H9 (cell line): ENCODE measurements around the gene GRID1. TPM values are rescaled to one million over a fixed set of nuclear protein-coding genes. Genes with fewer than 3 reads are reported as not detected.

Experiments
- DNase-seq: peaks from one replicate; pipeline ENCODE4 v3.0.0-alpha.2; 2017
- H2AFZ ChIP-seq: one replicate; pipeline ENCODE4 v1.6.1; 2013; ENCODE audit warnings: mild to moderate bottlenecking, low read length, control low read depth, moderate library complexity
- H2AK5ac ChIP-seq: 2 replicates; pipeline ENCODE4 v1.6.1; 2013; ENCODE audit warnings: low read length, control low read depth, mixed read lengths; ENCODE audit not compliant: insufficient read length
- H2BK120ac ChIP-seq: one replicate; pipeline ENCODE4 v1.6.1; 2013; ENCODE audit warnings: low read depth, mild to moderate bottlenecking, low read length, control low read depth, inconsistent platforms; ENCODE audit not compliant: poor library complexity, severe bottlenecking
- H2BK12ac ChIP-seq: 2 replicates; pipeline ENCODE4 v1.6.1; 2013; ENCODE audit warnings: low read length, control low read depth, mixed read lengths, low read depth; ENCODE audit not compliant: insufficient read length
- H2BK15ac ChIP-seq: 2 replicates; pipeline ENCODE4 v1.6.1; 2013; ENCODE audit warnings: low read depth, low read length, control low read depth
- H2BK20ac ChIP-seq: one replicate; pipeline ENCODE4 v1.6.1; 2013; ENCODE audit warnings: low read depth, mild to moderate bottlenecking, low read length, control low read depth, inconsistent platforms; ENCODE audit not compliant: poor library complexity, severe bottlenecking
- H2BK5ac ChIP-seq: 2 replicates; pipeline ENCODE4 v1.6.1; 2013; ENCODE audit warnings: low read length, control low read depth, mixed read lengths; ENCODE audit not compliant: insufficient read length
- H3K14ac ChIP-seq: 2 replicates; pipeline ENCODE4 v1.6.1; 2013; ENCODE audit warnings: low read length, control low read depth; ENCODE audit not compliant: insufficient read depth
- H3K18ac ChIP-seq: 2 replicates; pipeline ENCODE4 v1.6.1; 2013; ENCODE audit warnings: low read depth, mild to moderate bottlenecking, mixed read lengths, low read length, control low read depth; ENCODE audit not compliant: insufficient read length
- H3K23ac ChIP-seq: 2 replicates; pipeline ENCODE4 v1.6.1; 2013; ENCODE audit warnings: low read length, control low read depth, mixed read lengths, low read depth; ENCODE audit not compliant: insufficient read length
- H3K23me2 ChIP-seq: 2 replicates; pipeline ENCODE4 v1.6.1; 2013; ENCODE audit warnings: low read depth, mild to moderate bottlenecking, mixed read lengths, low read length, control low read depth; ENCODE audit not compliant: insufficient read length, poor library complexity, severe bottlenecking
- H3K27ac ChIP-seq: 2 replicates; pipeline ENCODE4 v1.5.1; 2013; ENCODE audit warnings: low read length, control low read depth, mixed read lengths, low read depth; ENCODE audit not compliant: insufficient read length
- H3K27me3 ChIP-seq: 2 replicates; pipeline ENCODE4 v1.6.1; 2013; ENCODE audit warnings: low read length, control low read depth, inconsistent platforms; ENCODE audit not compliant: insufficient read depth
- H3K4ac ChIP-seq: 2 replicates; pipeline ENCODE4 v1.6.1; 2013; ENCODE audit warnings: low read depth, mild to moderate bottlenecking, control low read depth, inconsistent platforms, low read length, moderate library complexity
- H3K4me1 ChIP-seq: 2 replicates; pipeline ENCODE4 v1.6.1; 2013; ENCODE audit warnings: low read length, control low read depth, inconsistent platforms; ENCODE audit not compliant: insufficient read depth
- H3K4me2 ChIP-seq: 2 replicates; pipeline ENCODE4 v1.6.1; 2013; ENCODE audit warnings: low read length, control low read depth, mixed read lengths; ENCODE audit not compliant: insufficient read length, insufficient read depth
- H3K56ac ChIP-seq: 2 replicates; pipeline ENCODE4 v1.6.1; 2013; ENCODE audit warnings: low read depth, mild to moderate bottlenecking, mixed read lengths, low read length, control low read depth; ENCODE audit not compliant: insufficient read length
- H3K79me1 ChIP-seq: 2 replicates; pipeline ENCODE4 v1.6.1; 2013; ENCODE audit warnings: low read depth, mild to moderate bottlenecking, moderate library complexity, low read length, control low read depth, inconsistent platforms; ENCODE audit not compliant: insufficient read depth, poor library complexity, severe bottlenecking
- H3K79me2 ChIP-seq: 2 replicates; pipeline ENCODE4 v1.6.1; 2013; ENCODE audit warnings: low read length, control low read depth, inconsistent platforms; ENCODE audit not compliant: insufficient read depth
- H3K9ac ChIP-seq: 2 replicates; pipeline ENCODE4 v1.6.1; 2013; ENCODE audit warnings: low read length, control low read depth, mixed read lengths; ENCODE audit not compliant: insufficient read length; ENCODE audit errors: extremely low read depth
- H3K9me3 ChIP-seq: one replicate; pipeline ENCODE4 v1.6.1; 2013; ENCODE audit warnings: low read depth, low read length, inconsistent platforms; ENCODE audit not compliant: control insufficient read depth
- H3T11ph ChIP-seq: one replicate; pipeline ENCODE4 v1.6.1; 2013; ENCODE audit warnings: mild to moderate bottlenecking, low read length, control low read depth, inconsistent platforms
- H4K20me1 ChIP-seq: one replicate; pipeline ENCODE4 v1.6.1; 2013; ENCODE audit not compliant: control insufficient read depth, insufficient read length, insufficient read depth
- H4K5ac ChIP-seq: 2 replicates; pipeline ENCODE4 v1.6.1; 2013; ENCODE audit warnings: low read depth, mild to moderate bottlenecking, mixed read lengths, low read length, control low read depth; ENCODE audit not compliant: insufficient read length
- H4K8ac ChIP-seq: replicated peaks from 2 replicates; pipeline ENCODE4 v1.6.1; 2013; ENCODE audit warnings: low read length, control low read depth, mixed read lengths, low read depth; ENCODE audit not compliant: insufficient read length
- H4K91ac ChIP-seq: 2 replicates; pipeline ENCODE4 v1.6.1; 2013; ENCODE audit warnings: low read depth, mild to moderate bottlenecking, moderate library complexity, mixed read lengths, low read length, control low read depth; ENCODE audit not compliant: insufficient read length
- H3K27ac Mint-ChIP-seq, 3 experiments: 2 replicates in 2 of 3; 3 replicates in 1 of 3; pipeline ENCODE4 v1.8.0; 2020 to 2021; ENCODE audit warnings: mixed read lengths in 3 of 3, mild to moderate bottlenecking in 1 of 3, moderate library complexity in 1 of 3
- H3K27me3 Mint-ChIP-seq: 2 replicates; pipeline ENCODE4 v1.8.0; 2021; ENCODE audit warnings: low read depth, mild to moderate bottlenecking, moderate library complexity, mixed read lengths
- H3K36me3 Mint-ChIP-seq, 3 experiments: 2 replicates in 2 of 3; 3 replicates in 1 of 3; pipeline ENCODE4 v1.8.0; 2020 to 2021; ENCODE audit warnings: low read depth in 3 of 3, mixed read lengths in 3 of 3; ENCODE audit not compliant: insufficient read depth in 1 of 3
- H3K4me1 Mint-ChIP-seq, 2 experiments: 2 replicates each; pipeline ENCODE4 v1.8.0; 2020; ENCODE audit warnings: mixed read lengths in 2 of 2
- H3K4me3 Mint-ChIP-seq, 2 experiments: 2 replicates in 1 of 2; 3 replicates in 1 of 2; pipeline ENCODE4 v1.8.0; 2020 to 2021; ENCODE audit warnings: mild to moderate bottlenecking in 2 of 2, mixed read lengths in 2 of 2, moderate library complexity in 1 of 2
- H3K9me3 Mint-ChIP-seq, 2 experiments: 2 replicates in 1 of 2; 3 replicates in 1 of 2; pipeline ENCODE4 v1.8.0; 2020; ENCODE audit warnings: mild to moderate bottlenecking in 2 of 2, mixed read lengths in 2 of 2, moderate library complexity in 1 of 2
- WGBS: extraction: QIAGEN DNeasy Blood & Tissue Kit; methylation state at CpG from one replicate; pipeline ENCODE4 v1.1.7; 2013; ENCODE audit warnings: missing lambda C conversion rate, low lambda C conversion rate, mixed read lengths; ENCODE audit not compliant: insufficient read length; ENCODE audit errors: extremely low coverage; 5-methylcytosine and 5-hydroxymethylcytosine counted together
- total RNA-seq: library from RNA; stranded (reverse); gene quantifications from 2 replicates; pipeline ENCODE4 v1.2.1, GENCODE V29; 2021
- TF ChIP-seq, protein P1 (sequence below): fragments of 200-600 bp; sonication (generic); conservative IDR thresholded peaks from 3 replicates; pipeline ENCODE4 v1.8.0; 2021; ENCODE audit warnings: antibody characterized with exemption, mild to moderate bottlenecking

Gene GRID1
- total RNA-seq, 1 experiment from 2014 or later, result 0.35 TPM

DNA sequence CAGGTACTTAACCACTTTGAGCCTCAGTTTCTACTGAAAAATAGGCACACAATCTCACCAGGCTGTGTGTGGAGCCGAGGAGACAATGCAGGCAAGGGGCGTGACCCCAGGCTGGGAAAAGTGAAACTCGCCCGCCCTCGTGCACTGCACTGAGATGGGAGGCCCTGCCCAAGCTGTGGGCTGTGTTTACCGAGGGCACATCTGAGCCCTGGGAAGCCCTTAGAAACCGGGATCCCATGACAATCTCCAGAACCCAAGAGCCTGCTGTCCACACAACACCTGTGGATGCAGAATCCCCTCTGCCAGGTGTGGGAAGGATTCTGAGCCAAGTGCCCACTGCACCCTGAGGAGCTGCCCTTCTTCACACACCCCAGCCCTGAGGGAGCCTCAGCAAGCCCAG lies 198.3 kb downstream of the GRID1 start:
- no peak overlapping the region for H4K91ac ChIP-seq
- Mint-ChIP-seq H3K36me3 (no peaks in the 10 kb centered on the region), H3K4me1 (peaks cover 0 to 5% of the 10 kb centered on the region in 2 experiments; a peak in 1 of 4 replicates), H3K27me3 (no peaks in the 10 kb centered on the region; the same call in 1 of the 2 replicates), H3K4me3 (no peak overlapping the region), H3K9me3 (no peaks in the 10 kb centered on the region), H3K27ac (no peak overlapping the region)
- no peaks in the 10 kb centered on the region for H3K9me3 ChIP-seq
- no peaks in the 10 kb centered on the region for H3K23me2 ChIP-seq
- no peaks in the 10 kb centered on the region for H3K4me1 ChIP-seq
- H3K9ac ChIP-seq, result no peak overlapping the region
- TF ChIP-seq, protein P1, sequence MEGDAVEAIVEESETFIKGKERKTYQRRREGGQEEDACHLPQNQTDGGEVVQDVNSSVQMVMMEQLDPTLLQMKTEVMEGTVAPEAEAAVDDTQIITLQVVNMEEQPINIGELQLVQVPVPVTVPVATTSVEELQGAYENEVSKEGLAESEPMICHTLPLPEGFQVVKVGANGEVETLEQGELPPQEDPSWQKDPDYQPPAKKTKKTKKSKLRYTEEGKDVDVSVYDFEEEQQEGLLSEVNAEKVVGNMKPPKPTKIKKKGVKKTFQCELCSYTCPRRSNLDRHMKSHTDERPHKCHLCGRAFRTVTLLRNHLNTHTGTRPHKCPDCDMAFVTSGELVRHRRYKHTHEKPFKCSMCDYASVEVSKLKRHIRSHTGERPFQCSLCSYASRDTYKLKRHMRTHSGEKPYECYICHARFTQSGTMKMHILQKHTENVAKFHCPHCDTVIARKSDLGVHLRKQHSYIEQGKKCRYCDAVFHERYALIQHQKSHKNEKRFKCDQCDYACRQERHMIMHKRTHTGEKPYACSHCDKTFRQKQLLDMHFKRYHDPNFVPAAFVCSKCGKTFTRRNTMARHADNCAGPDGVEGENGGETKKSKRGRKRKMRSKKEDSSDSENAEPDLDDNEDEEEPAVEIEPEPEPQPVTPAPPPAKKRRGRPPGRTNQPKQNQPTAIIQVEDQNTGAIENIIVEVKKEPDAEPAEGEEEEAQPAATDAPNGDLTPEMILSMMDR, result no peak
- H2BK5ac ChIP-seq, result no peak overlapping the region
- H3K27ac ChIP-seq, result no peak overlapping the region
- H2BK20ac ChIP-seq, result no peak overlapping the region
- no peak overlapping the region for H3K4ac ChIP-seq
- WGBS, result no CpG with 5 or more reads among the region's 7 CpGs
- no peak overlapping the region for H3K18ac ChIP-seq
- H2BK15ac ChIP-seq, result no peak overlapping the region
- H3K23ac ChIP-seq, result no peak overlapping the region
- no peak overlapping the region for H2AK5ac ChIP-seq
- H3K14ac ChIP-seq, result no peak overlapping the region
- no peak overlapping the region for H2AFZ ChIP-seq
- no peak for DNase-seq
- H4K8ac ChIP-seq, result no peak overlapping the region
- no peak overlapping the region for H3K56ac ChIP-seq
- no peak overlapping the region for H3T11ph ChIP-seq
- H2BK120ac ChIP-seq, result no peak overlapping the region
- no peaks in the 10 kb centered on the region for H3K79me2 ChIP-seq
- H3K4me2 ChIP-seq, result no peak overlapping the region
- H4K20me1 ChIP-seq, result no peaks in the 10 kb centered on the region
- no peaks in the 10 kb centered on the region for H3K79me1 ChIP-seq
- H4K5ac ChIP-seq, result no peak overlapping the region
- no peaks in the 10 kb centered on the region for H3K27me3 ChIP-seq
- no peak overlapping the region for H2BK12ac ChIP-seq
